Measurements from ENCODE around the gene NUMB.
"Not testable (repeated sequence)": the region's sequence is repeated elsewhere in the genome, so short reads cannot be mapped to it uniquely, and the experiment has no call there.

NUMB gene

DNA sequence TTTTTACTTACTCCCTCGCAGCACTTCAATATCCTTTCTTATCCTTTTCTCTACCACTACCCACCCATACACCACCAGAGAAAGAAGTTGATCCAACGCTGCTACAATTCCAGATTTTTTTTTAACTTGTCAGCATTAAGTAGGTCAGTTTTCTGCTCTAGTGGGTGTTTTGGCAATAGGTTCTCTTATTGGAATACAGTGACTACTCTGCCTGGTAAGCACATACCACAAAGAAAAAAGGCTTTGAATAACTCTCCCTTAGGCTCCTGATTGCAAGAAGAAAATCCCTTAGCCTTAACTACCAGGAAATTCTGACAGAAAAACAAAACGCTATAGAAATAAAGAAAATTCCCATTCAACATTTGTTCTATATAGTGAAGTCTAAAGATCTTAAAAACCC is 72.0 kb downstream of the NUMB start:
- DNase-seq (ENCODE audit: low read depth): no peak
- in situ Hi-C loops (cut with HindIII; ENCODE audit: low sequenced_read_pairs): no loop called here
- TF ChIP-seq CTCF (IDR thresholded peaks at IDR 0.05; ENCODE audit: low read depth, low read length, missing control alignments): no peak
- no peak overlapping the region for H3K4me3 ChIP-seq (ENCODE audit: low read depth, low read length)

- in situ Hi-C loops (cut with HindIII; ENCODE audit: low sequenced_read_pairs); H3K4me3 ChIP-seq (ENCODE audit: low read depth, low read length); DNase-seq (ENCODE audit: low read depth): not testable (repeated sequence)
Measured at GRCh38 chr14:73385021-73385420, 73.3 kb downstream of the NUMB start.

DNA sequence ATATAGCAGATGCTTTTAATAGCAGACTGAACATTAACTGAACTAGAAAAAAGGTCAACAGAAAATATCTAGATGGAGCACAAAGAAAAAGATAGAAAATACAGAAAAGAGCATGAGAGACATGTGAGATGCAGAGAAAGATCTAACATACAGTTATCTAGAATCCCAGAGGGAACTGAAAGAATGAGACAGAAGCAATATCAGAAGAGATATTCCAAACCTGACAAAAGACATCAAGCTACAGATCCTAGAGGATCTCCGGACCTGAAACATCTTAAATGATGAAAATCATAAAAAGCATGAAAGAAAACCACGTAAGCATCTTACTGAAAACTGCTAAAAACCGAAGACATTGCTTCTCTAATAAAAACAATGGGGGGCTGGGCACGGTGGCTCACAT is 75.0 kb downstream of the NUMB start:
- H3K4me3 ChIP-seq (ENCODE audit: low read depth, low read length): no peak overlapping the region
- DNase-seq (ENCODE audit: low read depth): no peak
- TF ChIP-seq CTCF (IDR thresholded peaks at IDR 0.05; ENCODE audit: low read depth, low read length, missing control alignments): no peak
- in situ Hi-C loops (cut with HindIII; ENCODE audit: low sequenced_read_pairs): no loop called here

- H3K4me3 ChIP-seq (ENCODE audit: low read depth, low read length): no peak overlapping the region
- no peak for DNase-seq (ENCODE audit: low read depth)
- TF ChIP-seq CTCF (IDR thresholded peaks at IDR 0.05; ENCODE audit: low read depth, low read length, missing control alignments): no peak
- in situ Hi-C loops (cut with HindIII; ENCODE audit: low sequenced_read_pairs): no loop called here
Measured at GRCh38 chr14:73381380-73382013, 76.8 kb downstream of the NUMB start.

- H3K4me3 ChIP-seq (ENCODE audit: low read depth, low read length): no peak overlapping the region
- TF ChIP-seq CTCF (IDR thresholded peaks at IDR 0.05; ENCODE audit: low read depth, low read length, missing control alignments): no peak
- in situ Hi-C loops (cut with HindIII; ENCODE audit: low sequenced_read_pairs): no loop called here
- no peak for DNase-seq (ENCODE audit: low read depth)
Measured at GRCh38 chr14:73376585-73376984, 81.8 kb downstream of the NUMB start.

- no peak for DNase-seq (ENCODE audit: low read depth)
- no peak overlapping the region for H3K4me3 ChIP-seq (ENCODE audit: low read depth, low read length)
- TF ChIP-seq CTCF (IDR thresholded peaks at IDR 0.05; ENCODE audit: low read depth, low read length, missing control alignments): no peak
- in situ Hi-C loops (cut with HindIII; ENCODE audit: low sequenced_read_pairs): no loop called here
Measured at GRCh38 chr14:73375861-73376260, 82.5 kb downstream of the NUMB start.

DNA sequence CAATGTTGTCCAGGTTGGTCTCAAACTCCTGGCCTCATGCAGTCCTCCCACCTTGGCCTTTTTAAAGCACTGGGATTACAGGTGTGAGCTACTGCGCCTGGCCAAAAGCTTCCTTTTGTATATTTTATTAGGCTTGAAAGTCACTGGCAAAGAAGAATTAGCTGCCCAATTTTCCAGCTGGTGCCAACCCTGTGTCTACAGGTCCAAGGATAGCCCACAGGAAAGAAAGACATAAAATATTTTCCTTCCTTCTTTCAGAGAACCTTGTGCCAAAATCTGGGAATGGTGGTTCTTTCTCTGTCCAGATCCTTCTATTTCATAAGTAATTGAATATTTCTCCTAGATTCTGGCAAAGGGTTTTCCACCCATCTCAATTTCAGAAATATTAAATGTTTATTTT is 84.1 kb downstream of the NUMB start:
- no peak for DNase-seq (ENCODE audit: low read depth)
- H3K4me3 ChIP-seq (ENCODE audit: low read depth, low read length): no peak overlapping the region
- TF ChIP-seq CTCF (IDR thresholded peaks at IDR 0.05; ENCODE audit: low read depth, low read length, missing control alignments): no peak
- in situ Hi-C loops (cut with HindIII; ENCODE audit: low sequenced_read_pairs): no loop called here

All from astrocyte of the cerebellum (primary cell).